ENCODE measurements around the gene PEDS1.
"Not testable (repeated sequence)": the region's sequence is repeated elsewhere in the genome, so short reads cannot be mapped to it uniquely, and the experiment has no call there.

PEDS1 gene

GRCh38 chr20:50111120-50111828 lies 42.2 kb downstream of the PEDS1 start:
- DNase-seq = no peak

GRCh38 chr20:50110141-50111047 lies 43.1 kb downstream of the PEDS1 start:
- no peak for DNase-seq

DNA sequence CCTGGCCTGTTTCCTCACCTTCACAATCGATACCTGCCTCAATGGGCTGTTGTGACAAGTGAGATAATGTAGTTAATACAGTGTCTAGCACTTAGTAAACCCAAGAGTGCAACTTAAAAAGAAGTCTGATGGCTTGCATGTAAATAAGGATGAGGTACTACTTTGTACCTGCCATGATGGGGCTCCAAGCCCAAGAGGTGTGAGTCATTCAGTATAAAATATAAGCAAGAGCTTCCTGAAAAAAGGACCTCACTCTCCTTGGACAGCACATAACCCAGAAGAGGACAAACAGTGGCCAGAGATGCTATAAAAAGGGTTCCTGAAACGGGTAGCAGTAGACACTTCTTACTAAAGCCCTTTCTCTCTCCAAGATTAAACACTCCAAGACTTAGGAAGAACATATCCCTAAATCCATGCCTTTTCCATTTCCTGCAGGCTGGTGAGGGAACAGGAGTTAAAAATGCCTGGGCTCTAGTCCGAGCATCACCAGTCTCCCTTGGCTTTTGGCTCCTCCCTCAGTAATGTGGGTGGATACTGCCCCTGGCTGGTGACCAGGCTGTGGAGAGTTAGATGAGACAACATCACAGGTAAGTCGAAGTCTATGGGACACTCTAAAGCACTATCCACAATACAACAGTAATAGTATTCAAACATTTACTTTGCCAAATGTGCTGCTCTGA lies 44.8 kb downstream of the PEDS1 start:
- no peak for DNase-seq

DNA sequence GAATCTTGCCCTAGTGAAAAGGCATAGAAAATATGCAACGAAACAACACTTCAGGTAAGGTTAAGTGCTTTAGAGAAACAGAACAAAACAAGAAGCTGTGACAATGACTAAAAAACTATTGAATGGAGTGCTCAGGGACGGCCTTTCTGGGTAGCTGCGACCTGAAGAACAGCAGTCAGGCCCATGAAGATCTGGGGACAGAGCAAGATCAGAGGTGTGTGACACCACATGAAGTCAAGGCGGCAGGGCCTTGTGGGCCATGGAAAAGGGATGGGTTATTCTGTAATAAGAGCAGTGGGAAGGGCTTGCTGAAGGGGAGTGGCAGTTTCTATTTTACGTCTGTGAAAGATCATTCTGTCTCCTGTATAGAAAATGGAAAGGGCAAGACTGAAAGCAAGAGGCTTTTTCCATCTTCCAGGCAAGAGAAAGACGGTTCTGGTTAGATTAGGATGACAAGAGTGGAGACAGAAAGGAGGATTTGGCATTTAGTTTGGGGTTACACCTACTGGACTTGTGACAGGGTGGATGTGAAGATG lies 45.7 kb downstream of the PEDS1 start:
- DNase-seq = no peak

DNA sequence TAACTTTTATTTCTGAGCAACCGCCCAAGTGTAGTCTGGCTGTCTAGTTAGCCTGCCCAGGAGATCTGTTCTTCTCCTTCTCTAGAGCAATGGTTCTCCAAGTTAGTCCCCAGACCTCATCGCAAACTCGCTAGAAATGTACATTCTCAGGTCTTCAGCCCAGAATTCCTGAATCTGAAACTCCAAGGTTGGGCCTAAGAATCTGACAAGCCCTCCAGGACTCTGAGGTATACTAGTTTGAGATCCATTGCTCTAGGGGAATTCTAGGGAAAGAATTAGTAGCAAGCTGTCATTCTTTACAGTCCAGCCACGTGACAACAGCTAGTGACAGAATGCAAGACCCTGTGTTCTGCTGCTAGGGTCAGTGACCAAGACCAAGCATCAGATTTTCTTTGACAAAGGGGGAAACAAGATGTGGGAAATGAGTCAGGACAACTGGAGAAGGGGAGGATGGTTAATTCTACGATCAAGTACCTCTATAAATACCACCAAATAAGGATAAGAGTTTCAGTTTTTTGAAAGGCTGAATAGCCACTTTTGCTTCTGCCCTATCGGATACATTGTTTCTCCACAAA lies 46.4 kb downstream of the PEDS1 start:
- DNase-seq = no peak

DNA sequence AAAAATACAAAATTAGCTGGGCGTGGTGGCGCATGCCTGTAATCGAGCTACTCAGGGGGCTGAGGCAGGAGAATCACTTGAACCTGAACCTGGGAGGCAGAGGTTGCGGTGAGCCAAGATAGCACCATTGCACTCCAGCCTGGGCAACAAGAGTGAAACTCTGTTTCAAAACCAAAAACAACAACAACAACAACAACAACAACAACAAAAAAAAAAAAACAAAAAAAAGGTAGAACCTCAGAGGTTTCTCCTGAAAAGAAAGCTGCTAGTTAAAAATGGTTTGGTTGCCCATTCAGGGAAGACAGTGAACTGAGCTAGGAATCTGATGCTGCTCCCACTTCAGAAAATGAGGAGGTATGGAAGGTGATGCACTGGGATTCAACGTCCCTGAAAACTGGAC lies 46.9 kb downstream of the PEDS1 start:
- not testable (repeated sequence) for DNase-seq

All from NCI-H146 (cell line).